ENCODE measurements around the gene SEC63.

The SEC63 gene

GRCh38 chr6:107956586-107957307 lies 1.3 kb downstream of the SEC63 start:
- TF ChIP-seq TAF1 (IDR thresholded peaks at IDR 0.05; ENCODE audit: borderline replicate concordance, insufficient read depth, low read length) (no peak), FOXP2 (optimal IDR thresholded peaks at IDR 0.05; ENCODE audit: borderline replicate concordance, extremely low read depth, extremely low read length, insufficient read depth) (no peak), SIN3A (IDR thresholded peaks at IDR 0.05; ENCODE audit: borderline replicate concordance, insufficient read depth, low read length) (no peak), REST (IDR thresholded peaks at IDR 0.05; ENCODE audit: insufficient read depth in 1 of 2, low read depth in 2 of 2, low read length in 2 of 2) (no peak), POLR2AphosphoS5 (IDR thresholded peaks at IDR 0.05; ENCODE audit: low read depth, low read length) (no peak)

- TF ChIP-seq REST (IDR thresholded peaks at IDR 0.05; ENCODE audit: insufficient read depth in 1 of 2, low read depth in 2 of 2, low read length in 2 of 2), result no peak
- no peak for TF ChIP-seq POLR2AphosphoS5 (IDR thresholded peaks at IDR 0.05; ENCODE audit: low read depth, low read length)
- TF ChIP-seq TAF1 (IDR thresholded peaks at IDR 0.05; ENCODE audit: borderline replicate concordance, insufficient read depth, low read length), result no peak
- TF ChIP-seq FOXP2 (optimal IDR thresholded peaks at IDR 0.05; ENCODE audit: borderline replicate concordance, extremely low read depth, extremely low read length, insufficient read depth), result no peak
- TF ChIP-seq SIN3A (IDR thresholded peaks at IDR 0.05; ENCODE audit: borderline replicate concordance, insufficient read depth, low read length), result no peak
Observed at GRCh38 chr6:107956181-107956580, 1.8 kb downstream of the SEC63 start.

- TF ChIP-seq SIN3A (IDR thresholded peaks at IDR 0.05; ENCODE audit: borderline replicate concordance, insufficient read depth, low read length) (no peak), TAF1 (IDR thresholded peaks at IDR 0.05; ENCODE audit: borderline replicate concordance, insufficient read depth, low read length) (no peak), FOXP2 (optimal IDR thresholded peaks at IDR 0.05; ENCODE audit: borderline replicate concordance, extremely low read depth, extremely low read length, insufficient read depth) (no peak), POLR2AphosphoS5 (IDR thresholded peaks at IDR 0.05; ENCODE audit: low read depth, low read length) (no peak), REST (IDR thresholded peaks at IDR 0.05; ENCODE audit: insufficient read depth in 1 of 2, low read depth in 2 of 2, low read length in 2 of 2) (no peak)
Observed at GRCh38 chr6:107943626-107944439, 14.2 kb downstream of the SEC63 start.

- TF ChIP-seq POLR2AphosphoS5 (IDR thresholded peaks at IDR 0.05; ENCODE audit: low read depth, low read length), result no peak
Observed at GRCh38 chr6:107942142-107942541, 15.9 kb downstream of the SEC63 start.

GRCh38 chr6:107941627-107942026 lies 16.4 kb downstream of the SEC63 start:
- no peak for TF ChIP-seq SIN3A (IDR thresholded peaks at IDR 0.05; ENCODE audit: borderline replicate concordance, insufficient read depth, low read length)
- no peak for TF ChIP-seq TAF1 (IDR thresholded peaks at IDR 0.05; ENCODE audit: borderline replicate concordance, insufficient read depth, low read length)
- TF ChIP-seq POLR2AphosphoS5 (IDR thresholded peaks at IDR 0.05; ENCODE audit: low read depth, low read length), result no peak
- TF ChIP-seq FOXP2 (optimal IDR thresholded peaks at IDR 0.05; ENCODE audit: borderline replicate concordance, extremely low read depth, extremely low read length, insufficient read depth), result no peak
- TF ChIP-seq REST (IDR thresholded peaks at IDR 0.05; ENCODE audit: insufficient read depth in 1 of 2, low read depth in 2 of 2, low read length in 2 of 2), result no peak
